IPS-18a (cell line): ENCODE results near the gene SFRP2.

Experiments
- H3K27ac ChIP-seq: one replicate; pipeline ENCODE4 v1.5.1; 2013; ENCODE audit warnings: low read length
- H3K27me3 ChIP-seq: one replicate; pipeline ENCODE4 v1.6.1; 2013; ENCODE audit warnings: mild to moderate bottlenecking, low read length; ENCODE audit not compliant: control insufficient read depth, insufficient read depth
- H3K36me3 ChIP-seq: one replicate; pipeline ENCODE4 v1.6.1; 2013; ENCODE audit warnings: low read depth, low read length; ENCODE audit not compliant: control insufficient read depth
- H3K4me1 ChIP-seq: one replicate; pipeline ENCODE4 v1.6.1; 2013; ENCODE audit warnings: low read depth, low read length; ENCODE audit not compliant: control insufficient read depth
- H3K4me3 ChIP-seq: one replicate; pipeline ENCODE4 v1.5.1; 2013; ENCODE audit warnings: low read length
- H3K9ac ChIP-seq: one replicate; pipeline ENCODE4 v1.6.1; 2013; ENCODE audit warnings: mild to moderate bottlenecking, low read length, moderate library complexity
- H3K9me3 ChIP-seq: one replicate; pipeline ENCODE4 v1.6.1; 2013; ENCODE audit warnings: low read depth, low read length; ENCODE audit not compliant: control insufficient read depth

The SFRP2 gene

GRCh38 chr4:153784166-153784699, 4.7 kb downstream of the SFRP2 start:
- Histone ChIP-seq H3K27me3 (no peaks in the 10 kb centered on the region), H3K36me3 (peaks cover 58% of the 10 kb centered on the region), H3K4me1 (peaks cover 33% of the 10 kb centered on the region), H3K27ac (no peak overlapping the region), H3K4me3 (peak overlapping the region; percentile 94), H3K9ac (no peak overlapping the region), H3K9me3 (no peaks in the 10 kb centered on the region)

- Histone ChIP-seq H3K27me3 (no peaks in the 10 kb centered on the region), H3K36me3 (peaks cover 58% of the 10 kb centered on the region), H3K4me1 (peaks cover 33% of the 10 kb centered on the region), H3K4me3 (no peak overlapping the region), H3K9ac (no peak overlapping the region), H3K27ac (no peak overlapping the region), H3K9me3 (no peaks in the 10 kb centered on the region)
These were observed 6.3 kb downstream of the SFRP2 start for GRCh38 chr4:153782581-153782980.

GRCh38 chr4:153781717-153782416, 7.0 kb downstream of the SFRP2 start:
- no peak overlapping the region for H3K27ac ChIP-seq
- no peaks in the 10 kb centered on the region for H3K27me3 ChIP-seq
- no peaks in the 10 kb centered on the region for H3K9me3 ChIP-seq
- no peak overlapping the region for H3K9ac ChIP-seq
- peaks cover 58% of the 10 kb centered on the region for H3K36me3 ChIP-seq
- peak overlapping the region; percentile 7 for H3K4me3 ChIP-seq
- peaks cover 33% of the 10 kb centered on the region for H3K4me1 ChIP-seq

DNA sequence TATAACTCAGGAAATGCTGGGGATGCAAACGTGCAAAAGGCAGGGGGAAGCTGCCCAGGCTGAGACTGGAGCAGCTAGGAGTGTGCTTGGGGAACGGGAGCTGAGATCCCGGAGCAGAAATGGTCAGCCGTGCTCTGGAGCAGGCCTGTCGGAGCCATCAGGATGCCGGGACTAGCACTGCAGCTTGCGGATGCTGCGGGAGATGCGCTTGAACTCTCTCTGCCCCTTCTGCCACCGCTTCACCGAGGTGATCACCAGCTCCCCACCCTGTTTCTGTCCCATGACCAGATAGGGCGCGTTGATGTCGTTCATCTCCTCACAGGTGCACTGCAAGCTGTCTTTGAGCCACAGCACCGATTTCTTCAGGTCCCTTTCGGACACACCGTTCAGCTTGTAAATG, 7.6 kb downstream of the SFRP2 start:
- no peaks in the 10 kb centered on the region for H3K27me3 ChIP-seq
- H3K27ac ChIP-seq = no peak overlapping the region
- no peaks in the 10 kb centered on the region for H3K9me3 ChIP-seq
- H3K36me3 ChIP-seq = peaks cover 58% of the 10 kb centered on the region
- peaks cover 33% of the 10 kb centered on the region for H3K4me1 ChIP-seq
- no peak overlapping the region for H3K4me3 ChIP-seq
- no peak overlapping the region for H3K9ac ChIP-seq

GRCh38 chr4:153780876-153781275, 8.0 kb downstream of the SFRP2 start:
- Histone ChIP-seq H3K9me3 (no peaks in the 10 kb centered on the region), H3K9ac (no peak overlapping the region), H3K4me3 (no peak overlapping the region), H3K27me3 (no peaks in the 10 kb centered on the region), H3K27ac (no peak overlapping the region), H3K36me3 (peaks cover 57% of the 10 kb centered on the region), H3K4me1 (peaks cover 33% of the 10 kb centered on the region)

- peaks cover 50% of the 10 kb centered on the region for H3K36me3 ChIP-seq
- peaks cover 27% of the 10 kb centered on the region for H3K4me1 ChIP-seq
- no peaks in the 10 kb centered on the region for H3K9me3 ChIP-seq
- H3K27ac ChIP-seq = no peak overlapping the region
- H3K27me3 ChIP-seq = no peaks in the 10 kb centered on the region
- H3K9ac ChIP-seq = no peak overlapping the region
- no peak overlapping the region for H3K4me3 ChIP-seq
These were observed 8.7 kb downstream of the SFRP2 start for GRCh38 chr4:153780221-153780620.

- H3K27me3 ChIP-seq = no peaks in the 10 kb centered on the region
- H3K4me1 ChIP-seq = peaks cover 12% of the 10 kb centered on the region
- no peak overlapping the region for H3K27ac ChIP-seq
- no peak overlapping the region for H3K9ac ChIP-seq
- peaks cover 32% of the 10 kb centered on the region for H3K36me3 ChIP-seq
- no peaks in the 10 kb centered on the region for H3K9me3 ChIP-seq
- no peak overlapping the region for H3K4me3 ChIP-seq
These were observed 10.5 kb downstream of the SFRP2 start for GRCh38 chr4:153778383-153778782.

GRCh38 chr4:153777421-153777820, 11.5 kb downstream of the SFRP2 start:
- Histone ChIP-seq H3K4me1 (peaks cover 14% of the 10 kb centered on the region), H3K36me3 (peaks cover 22% of the 10 kb centered on the region), H3K27ac (no peak overlapping the region), H3K9me3 (no peaks in the 10 kb centered on the region), H3K4me3 (no peak overlapping the region), H3K27me3 (no peaks in the 10 kb centered on the region), H3K9ac (no peak overlapping the region)

GRCh38 chr4:153776601-153777000, 12.3 kb downstream of the SFRP2 start:
- H3K36me3 ChIP-seq = peaks cover 15% of the 10 kb centered on the region
- no peaks in the 10 kb centered on the region for H3K9me3 ChIP-seq
- no peak overlapping the region for H3K9ac ChIP-seq
- H3K4me3 ChIP-seq = no peak overlapping the region
- H3K27ac ChIP-seq = no peak overlapping the region
- H3K27me3 ChIP-seq = no peaks in the 10 kb centered on the region
- H3K4me1 ChIP-seq = peaks cover 6% of the 10 kb centered on the region

DNA sequence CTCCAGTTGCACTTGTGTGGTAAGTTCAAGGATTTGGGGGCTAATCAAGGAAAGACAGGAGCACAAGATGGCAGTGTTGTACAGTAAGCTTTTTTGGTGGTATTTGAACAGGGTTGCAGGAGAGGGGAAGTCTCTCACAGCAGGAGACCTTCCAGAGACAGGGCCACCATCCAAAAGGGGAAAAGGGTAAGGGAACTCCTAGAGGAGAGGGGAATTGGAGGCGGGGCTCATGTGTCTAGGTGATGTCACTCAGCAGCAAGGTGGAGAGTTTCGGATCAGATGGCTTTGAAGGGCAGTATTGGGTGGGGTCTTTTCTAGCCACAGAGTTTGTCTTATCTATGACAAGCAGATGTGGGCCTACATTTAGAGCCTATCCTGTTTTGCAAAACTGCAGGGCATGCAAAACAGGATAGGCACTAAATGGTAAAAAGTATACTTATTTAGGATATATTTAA, 15.6 kb downstream of the SFRP2 start:
- no peaks in the 10 kb centered on the region for H3K27me3 ChIP-seq
- H3K4me3 ChIP-seq = no peak overlapping the region
- peaks cover 4% of the 10 kb centered on the region for H3K4me1 ChIP-seq
- H3K9ac ChIP-seq = no peak overlapping the region
- H3K27ac ChIP-seq = no peak overlapping the region
- H3K9me3 ChIP-seq = no peaks in the 10 kb centered on the region
- no peaks in the 10 kb centered on the region for H3K36me3 ChIP-seq

DNA sequence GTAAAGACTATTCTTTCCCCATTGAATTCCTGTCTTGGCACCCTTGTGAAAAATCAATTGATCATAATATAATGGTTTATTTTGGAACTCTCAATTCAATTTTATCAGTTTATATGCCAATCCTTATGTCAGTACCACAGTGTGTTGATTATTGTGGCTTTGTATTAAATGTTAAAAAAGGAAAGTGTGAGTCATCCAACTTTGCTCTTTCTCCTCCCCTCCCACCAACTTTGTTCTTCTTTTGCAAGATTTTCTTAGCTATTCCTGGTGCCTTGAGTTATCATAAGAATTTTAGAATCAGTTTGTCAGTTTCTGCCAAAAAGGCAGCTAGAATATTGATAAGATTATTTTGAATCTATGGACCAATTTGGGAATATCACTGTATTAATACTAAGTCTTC, 17.8 kb downstream of the SFRP2 start:
- no peak overlapping the region for H3K9ac ChIP-seq
- H3K9me3 ChIP-seq = no peaks in the 10 kb centered on the region
- no peaks in the 10 kb centered on the region for H3K27me3 ChIP-seq
- H3K36me3 ChIP-seq = no peaks in the 10 kb centered on the region
- no peak overlapping the region for H3K4me3 ChIP-seq
- H3K4me1 ChIP-seq = peaks cover 4% of the 10 kb centered on the region
- no peak overlapping the region for H3K27ac ChIP-seq

DNA sequence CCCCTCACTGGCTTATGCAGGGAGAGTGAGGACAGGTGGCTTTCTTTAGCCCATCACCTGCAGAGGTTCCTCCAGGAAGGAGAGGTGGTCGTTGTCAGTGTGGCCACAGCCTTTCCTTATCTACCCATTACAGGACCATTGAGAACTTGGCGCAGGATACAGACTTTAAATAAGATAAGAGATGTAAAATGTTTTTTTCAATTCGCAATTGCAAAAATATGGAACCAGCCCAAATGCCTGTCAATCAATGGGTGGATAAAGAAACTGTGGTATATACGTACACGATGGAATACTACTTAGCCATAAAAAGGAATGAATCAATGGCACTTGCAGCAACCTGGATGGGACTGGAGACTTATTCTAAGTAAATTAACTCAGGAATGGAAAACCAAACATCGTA, 22.1 kb downstream of the SFRP2 start:
- no peaks in the 10 kb centered on the region for H3K27me3 ChIP-seq
- no peak overlapping the region for H3K27ac ChIP-seq
- no peaks in the 10 kb centered on the region for H3K36me3 ChIP-seq
- H3K9me3 ChIP-seq = no peaks in the 10 kb centered on the region
- no peak overlapping the region for H3K4me3 ChIP-seq
- H3K9ac ChIP-seq = no peak overlapping the region
- peaks cover 8% of the 10 kb centered on the region for H3K4me1 ChIP-seq
